ENCODE data around the gene TASOR2.

Gene TASOR2

GRCh38 chr10:5648494-5649457 is 35.9 kb upstream of the TASOR2 start:
- H3F3A ChIP-seq (ENCODE audit: control insufficient read depth, insufficient read depth) = peaks cover 28% of the 10 kb centered on the region
- no peaks in the 10 kb centered on the region for H3K27me3 ChIP-seq (ENCODE audit: control insufficient read depth, low read length)
- no peaks in the 10 kb centered on the region for H4K20me1 ChIP-seq (ENCODE audit: control insufficient read depth, insufficient read depth, low read depth, low read length)
- no peak for TF ChIP-seq CTCF (IDR thresholded peaks at IDR 0.05; ENCODE audit: low read depth, low read length, poor library complexity, severe bottlenecking)
- no peak for TF ChIP-seq EZH2phosphoT487 (IDR thresholded peaks at IDR 0.05; ENCODE audit: borderline replicate concordance, low read length)
- H3K9me2 ChIP-seq (replicated peaks; ENCODE audit: control insufficient read depth, low read length) = no peaks in the 10 kb centered on the region
- H3K79me2 ChIP-seq (ENCODE audit: control insufficient read depth, low read length) = peaks cover 71% of the 10 kb centered on the region
- H3K4me2 ChIP-seq (ENCODE audit: low read length) = no peak overlapping the region
- H3K4me1 ChIP-seq (ENCODE audit: control insufficient read depth, low read length) = peaks cover 60% of the 10 kb centered on the region
- H3K36me3 ChIP-seq (ENCODE audit: control insufficient read depth, low read length) = peaks cover 87% of the 10 kb centered on the region
- H3K4me3 ChIP-seq (ENCODE audit: low read length) = no peak overlapping the region
- no peak overlapping the region for H3K27ac ChIP-seq (ENCODE audit: low read depth, low read length)
- H3K9me3 ChIP-seq (ENCODE audit: control insufficient read depth, insufficient read depth, low read length) = no peaks in the 10 kb centered on the region

- Histone ChIP-seq H3K79me2 (ENCODE audit: control insufficient read depth, low read length) (peaks cover 71% of the 10 kb centered on the region), H3K9me2 (replicated peaks; ENCODE audit: control insufficient read depth, low read length) (no peaks in the 10 kb centered on the region), H3K4me1 (ENCODE audit: control insufficient read depth, low read length) (peaks cover 63% of the 10 kb centered on the region), H3F3A (ENCODE audit: control insufficient read depth, insufficient read depth) (peaks cover 25% of the 10 kb centered on the region), H3K27me3 (ENCODE audit: control insufficient read depth, low read length) (no peaks in the 10 kb centered on the region), H3K9me3 (ENCODE audit: control insufficient read depth, insufficient read depth, low read length) (no peaks in the 10 kb centered on the region), H3K4me2 (ENCODE audit: low read length) (no peak overlapping the region), H3K27ac (ENCODE audit: low read depth, low read length) (no peak overlapping the region), H3K36me3 (ENCODE audit: control insufficient read depth, low read length) (peaks cover 87% of the 10 kb centered on the region), H4K20me1 (ENCODE audit: control insufficient read depth, insufficient read depth, low read depth, low read length) (no peaks in the 10 kb centered on the region), H3K4me3 (ENCODE audit: low read length) (no peak overlapping the region)
- TF ChIP-seq EZH2phosphoT487 (IDR thresholded peaks at IDR 0.05; ENCODE audit: borderline replicate concordance, low read length) = no peak
- TF ChIP-seq CTCF (IDR thresholded peaks at IDR 0.05; ENCODE audit: low read depth, low read length, poor library complexity, severe bottlenecking) = no peak
Measured at GRCh38 chr10:5649746-5650145, 34.9 kb upstream of the TASOR2 start.

- Histone ChIP-seq H3K9me2 (replicated peaks; ENCODE audit: control insufficient read depth, low read length) (no peaks in the 10 kb centered on the region), H3F3A (ENCODE audit: control insufficient read depth, insufficient read depth) (peaks cover 26% of the 10 kb centered on the region), H3K27ac (ENCODE audit: low read depth, low read length) (peak overlapping the region; percentile 19), H3K4me3 (ENCODE audit: low read length) (no peak overlapping the region), H3K4me1 (ENCODE audit: control insufficient read depth, low read length) (peaks cover 63% of the 10 kb centered on the region), H3K79me2 (ENCODE audit: control insufficient read depth, low read length) (peaks cover 74% of the 10 kb centered on the region), H3K4me2 (ENCODE audit: low read length) (no peak overlapping the region), H3K27me3 (ENCODE audit: control insufficient read depth, low read length) (no peaks in the 10 kb centered on the region), H3K36me3 (ENCODE audit: control insufficient read depth, low read length) (peaks cover 89% of the 10 kb centered on the region), H4K20me1 (ENCODE audit: control insufficient read depth, insufficient read depth, low read depth, low read length) (no peaks in the 10 kb centered on the region), H3K9me3 (ENCODE audit: control insufficient read depth, insufficient read depth, low read length) (no peaks in the 10 kb centered on the region)
- TF ChIP-seq EZH2phosphoT487 (IDR thresholded peaks at IDR 0.05; ENCODE audit: borderline replicate concordance, low read length) (no peak), CTCF (IDR thresholded peaks at IDR 0.05; ENCODE audit: low read depth, low read length, poor library complexity, severe bottlenecking) (no peak)
Measured at GRCh38 chr10:5650664-5651387, 33.8 kb upstream of the TASOR2 start.
